Measurements from ENCODE around the gene KRT76.

DNA sequence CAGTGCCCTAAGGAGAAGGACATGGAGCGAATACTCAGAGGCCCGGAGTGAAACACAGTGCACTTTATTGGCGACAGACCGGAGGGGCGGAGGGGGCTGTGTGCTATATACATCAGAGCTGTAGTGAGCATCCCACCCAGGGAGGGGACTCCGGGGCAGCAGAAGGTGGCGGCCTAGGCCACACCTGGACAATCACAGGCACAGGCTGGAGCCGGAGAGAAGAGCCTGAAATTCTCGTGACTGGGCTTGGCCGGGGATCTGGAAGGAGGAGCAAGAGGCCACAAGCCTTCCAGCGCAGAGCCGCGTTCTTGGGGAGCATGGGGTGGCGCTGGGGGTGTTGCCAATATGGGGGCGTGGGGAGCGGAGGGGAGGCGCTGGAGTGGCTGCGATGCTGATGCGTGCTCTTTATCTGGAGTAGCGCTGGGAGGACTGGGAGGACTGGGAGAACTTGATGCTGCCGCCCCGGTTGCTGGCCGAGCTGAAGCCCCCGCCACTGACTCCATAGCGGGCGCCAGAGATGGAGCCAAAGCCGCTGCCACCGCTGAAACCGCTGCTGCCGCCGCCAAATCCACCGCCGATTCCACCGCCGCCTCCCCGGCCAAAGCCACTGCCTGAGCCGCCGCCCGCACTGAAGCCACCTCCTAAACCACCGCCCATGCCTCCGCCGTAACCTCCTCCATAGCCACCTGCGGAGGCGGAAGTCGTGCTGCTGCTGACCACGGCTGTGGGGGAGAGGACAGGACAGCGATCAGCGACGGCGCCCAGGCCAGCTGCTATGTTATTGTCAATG is 12.7 kb upstream of the KRT76 start:
- TF ChIP-seq ZFX (IDR thresholded peaks at IDR 0.05; ENCODE audit: borderline replicate concordance), result no peak
- TF ChIP-seq, protein P1, sequence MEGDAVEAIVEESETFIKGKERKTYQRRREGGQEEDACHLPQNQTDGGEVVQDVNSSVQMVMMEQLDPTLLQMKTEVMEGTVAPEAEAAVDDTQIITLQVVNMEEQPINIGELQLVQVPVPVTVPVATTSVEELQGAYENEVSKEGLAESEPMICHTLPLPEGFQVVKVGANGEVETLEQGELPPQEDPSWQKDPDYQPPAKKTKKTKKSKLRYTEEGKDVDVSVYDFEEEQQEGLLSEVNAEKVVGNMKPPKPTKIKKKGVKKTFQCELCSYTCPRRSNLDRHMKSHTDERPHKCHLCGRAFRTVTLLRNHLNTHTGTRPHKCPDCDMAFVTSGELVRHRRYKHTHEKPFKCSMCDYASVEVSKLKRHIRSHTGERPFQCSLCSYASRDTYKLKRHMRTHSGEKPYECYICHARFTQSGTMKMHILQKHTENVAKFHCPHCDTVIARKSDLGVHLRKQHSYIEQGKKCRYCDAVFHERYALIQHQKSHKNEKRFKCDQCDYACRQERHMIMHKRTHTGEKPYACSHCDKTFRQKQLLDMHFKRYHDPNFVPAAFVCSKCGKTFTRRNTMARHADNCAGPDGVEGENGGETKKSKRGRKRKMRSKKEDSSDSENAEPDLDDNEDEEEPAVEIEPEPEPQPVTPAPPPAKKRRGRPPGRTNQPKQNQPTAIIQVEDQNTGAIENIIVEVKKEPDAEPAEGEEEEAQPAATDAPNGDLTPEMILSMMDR (IDR thresholded peaks at IDR 0.05), result no peak
